Measurements from ENCODE around the gene WNT11.

- TF ChIP-seq POLR2AphosphoS5 (IDR thresholded peaks at IDR 0.05; ENCODE audit: low read depth, low read length) = no peak
- TF ChIP-seq FOXP2 (optimal IDR thresholded peaks at IDR 0.05; ENCODE audit: borderline replicate concordance, extremely low read depth, extremely low read length, insufficient read depth) = no peak
- TF ChIP-seq REST (IDR thresholded peaks at IDR 0.05; ENCODE audit: insufficient read depth in 1 of 2, low read depth in 2 of 2, low read length in 2 of 2) = no peak
- no peak for TF ChIP-seq TAF1 (IDR thresholded peaks at IDR 0.05; ENCODE audit: borderline replicate concordance, insufficient read depth, low read length)
- no peak for TF ChIP-seq SIN3A (IDR thresholded peaks at IDR 0.05; ENCODE audit: borderline replicate concordance, insufficient read depth, low read length)
Measured at GRCh38 chr11:76201056-76201455, 5.2 kb downstream of the WNT11 start.

All from PFSK-1 (cell line).